Mesenchymal stem cell (in vitro differentiated cells and primary cell): ENCODE data around the gene ASB16.

ENCODE experiments used
- DNase-seq: peaks from one replicate; pipeline ENCODE4 v3.0.0-alpha.2; 2013
- H2AFZ ChIP-seq: one replicate; pipeline ENCODE4 v1.6.1; 2013; ENCODE audit warnings: low read depth, mild to moderate bottlenecking, control low read depth, inconsistent platforms, low read length, moderate library complexity
- H2AK5ac ChIP-seq: 2 replicates; pipeline ENCODE4 v1.6.1; 2013; ENCODE audit warnings: low read length, moderate library complexity, mild to moderate bottlenecking, inconsistent platforms; ENCODE audit not compliant: severe bottlenecking
- H2BK120ac ChIP-seq: one replicate; pipeline ENCODE4 v1.6.1; 2013; ENCODE audit warnings: low read depth, mild to moderate bottlenecking, inconsistent platforms, low read length, moderate library complexity
- H2BK12ac ChIP-seq, 2 experiments: one replicate each; pipeline ENCODE4 v1.6.1; 2013; ENCODE audit warnings: inconsistent platforms in 2 of 2, low read length in 2 of 2, mild to moderate bottlenecking in 2 of 2, moderate library complexity in 2 of 2, control low read depth in 1 of 2
- H2BK15ac ChIP-seq: one replicate; pipeline ENCODE4 v1.6.1; 2013; ENCODE audit warnings: mild to moderate bottlenecking, low read depth, inconsistent platforms; ENCODE audit not compliant: poor library complexity, severe bottlenecking
- H2BK5ac ChIP-seq: 2 replicates; pipeline ENCODE4 v1.6.1; 2013; ENCODE audit warnings: low read depth, mild to moderate bottlenecking, low read length, control low read depth, inconsistent platforms; ENCODE audit not compliant: poor library complexity, severe bottlenecking
- H3K14ac ChIP-seq, 2 experiments: one replicate each; pipeline ENCODE4 v1.6.1; 2013; ENCODE audit warnings: inconsistent platforms in 2 of 2, low read length in 2 of 2, control low read depth in 1 of 2, mild to moderate bottlenecking in 1 of 2, moderate library complexity in 1 of 2
- H3K18ac ChIP-seq, 2 experiments: one replicate each; pipeline ENCODE4 v1.6.1; 2013; ENCODE audit warnings: inconsistent platforms in 2 of 2, low read length in 2 of 2, control low read depth in 1 of 2, low read depth in 1 of 2, mild to moderate bottlenecking in 1 of 2
- H3K23ac ChIP-seq, 2 experiments: one replicate each; pipeline ENCODE4 v1.6.1; 2013; ENCODE audit warnings: inconsistent platforms in 2 of 2, low read length in 2 of 2, mild to moderate bottlenecking in 2 of 2, moderate library complexity in 2 of 2, control low read depth in 1 of 2
- H3K27ac ChIP-seq: 2 replicates; pipeline ENCODE4 v1.5.1; 2013; ENCODE audit warnings: mild to moderate bottlenecking, moderate library complexity, low read length, control low read depth, inconsistent platforms; ENCODE audit not compliant: poor library complexity, severe bottlenecking
- H3K27me3 ChIP-seq, 2 experiments: 2 replicates each; pipeline versions ENCODE4 v1.6.1 to v1.7.0; 2013; ENCODE audit warnings: low read length in 2 of 2, mild to moderate bottlenecking in 2 of 2, moderate library complexity in 2 of 2, control low read depth in 1 of 2, inconsistent platforms in 1 of 2; ENCODE audit not compliant: control insufficient read depth in 1 of 2, insufficient read depth in 1 of 2
- H3K36me3 ChIP-seq, 2 experiments: 2 replicates each; pipeline versions ENCODE4 v1.6.1 to v1.7.0; 2013; ENCODE audit warnings: low read length in 2 of 2, control low read depth in 1 of 2, inconsistent platforms in 1 of 2, low read depth in 1 of 2, mild to moderate bottlenecking in 1 of 2; ENCODE audit not compliant: insufficient read depth in 2 of 2, control insufficient read depth in 1 of 2
- H3K4ac ChIP-seq, 2 experiments: one replicate each; pipeline ENCODE4 v1.6.1; 2013; ENCODE audit warnings: inconsistent platforms in 2 of 2, low read length in 2 of 2, mild to moderate bottlenecking in 2 of 2, moderate library complexity in 2 of 2, control low read depth in 1 of 2, low read depth in 1 of 2
- H3K4me1 ChIP-seq: 2 replicates; pipeline ENCODE4 v1.6.1; 2013; ENCODE audit warnings: low read depth, low read length, control low read depth; ENCODE audit not compliant: control insufficient read depth, insufficient read depth
- H3K4me2 ChIP-seq: 2 replicates; pipeline ENCODE4 v1.6.1; 2013; ENCODE audit warnings: low read length, mild to moderate bottlenecking, inconsistent platforms; ENCODE audit not compliant: poor library complexity, severe bottlenecking
- H3K4me3 ChIP-seq, 2 experiments: 2 replicates each; pipeline versions ENCODE4 v1.5.1 to v1.7.0; 2013; ENCODE audit warnings: low read length in 2 of 2, mild to moderate bottlenecking in 2 of 2, control low read depth in 1 of 2, low read depth in 1 of 2; ENCODE audit not compliant: insufficient read depth in 1 of 2
- H3K79me1 ChIP-seq: replicated peaks from 2 replicates; pipeline ENCODE4 v1.6.1; 2013; ENCODE audit warnings: mild to moderate bottlenecking, control low read depth, low read length, inconsistent platforms; ENCODE audit not compliant: poor library complexity, severe bottlenecking
- H3K9ac ChIP-seq: 2 replicates; pipeline ENCODE4 v1.7.0; 2013; ENCODE audit warnings: mild to moderate bottlenecking, low read length, moderate library complexity
- H3K9me3 ChIP-seq: 2 replicates; pipeline ENCODE4 v1.7.0; 2013; ENCODE audit warnings: mild to moderate bottlenecking, low read length; ENCODE audit not compliant: control insufficient read depth
- H4K8ac ChIP-seq: one replicate; pipeline ENCODE4 v1.6.1; 2013; ENCODE audit warnings: inconsistent platforms, mild to moderate bottlenecking, low read length, moderate library complexity
- H4K91ac ChIP-seq: one replicate; pipeline ENCODE4 v1.6.1; 2013; ENCODE audit warnings: mild to moderate bottlenecking, low read length, inconsistent platforms
- WGBS: methylation state at CpG from one replicate; pipeline ENCODE4 v1.1.7; 2013; ENCODE audit warnings: mixed read lengths; 5-methylcytosine and 5-hydroxymethylcytosine counted together

Gene ASB16

DNA sequence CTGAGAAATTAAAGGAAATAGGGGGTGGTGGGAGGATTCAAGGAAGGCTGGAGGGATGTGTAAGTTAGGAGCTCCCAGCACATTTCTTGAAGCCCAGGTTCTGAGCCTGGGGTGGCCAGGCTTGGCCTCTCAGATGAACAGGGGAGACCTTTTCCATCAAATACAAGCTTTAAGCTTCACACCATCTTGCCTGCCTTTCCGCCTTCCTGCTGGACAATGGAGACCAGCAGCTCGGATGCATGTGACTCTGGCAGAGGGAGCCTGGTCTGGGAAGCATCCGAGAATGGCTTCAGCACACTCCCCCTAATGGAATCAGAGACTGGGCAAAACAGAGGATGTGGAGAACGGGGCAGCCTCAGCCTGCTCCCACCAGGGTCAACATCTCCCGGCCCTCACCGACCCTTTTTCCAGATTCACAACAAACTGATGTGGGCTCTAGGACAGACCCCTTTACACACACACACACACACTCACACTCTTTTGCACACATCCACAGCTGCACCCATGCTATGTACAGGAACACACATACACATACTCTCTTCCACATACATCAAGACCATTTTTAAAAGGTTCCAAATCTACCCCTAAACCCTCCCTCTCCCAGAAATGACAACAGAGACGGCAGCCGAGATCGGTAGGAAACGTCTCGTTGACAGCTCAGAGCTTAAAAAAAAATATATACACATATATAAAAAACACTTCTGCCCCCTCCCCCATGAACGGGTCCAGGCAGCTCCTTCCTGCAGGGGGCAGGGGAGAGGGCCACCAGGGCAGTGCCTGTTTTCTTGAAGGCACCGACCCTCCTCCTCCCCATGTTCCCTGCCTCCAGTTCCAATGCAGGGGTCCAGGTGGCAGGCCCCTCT is 35.7 kb downstream of the ASB16 start:
- Histone ChIP-seq H3K23ac (no peak overlapping the region), H3K4me2 (no peak overlapping the region), H2BK12ac (no peak overlapping the region), H2BK15ac (no peak overlapping the region), H3K4me1 (peaks cover 19% of the 10 kb centered on the region), H3K27ac (no peak overlapping the region), H3K4ac (no peak overlapping the region), H3K27me3 (no peaks in the 10 kb centered on the region), H3K4me3 (no peak overlapping the region), H3K18ac (no peak overlapping the region), H2BK5ac (no peak overlapping the region), H3K79me1 (peaks cover 17% of the 10 kb centered on the region), H4K91ac (no peak overlapping the region), H3K36me3 (peaks cover 42 to 50% of the 10 kb centered on the region in 2 experiments), H3K9me3 (no peaks in the 10 kb centered on the region), H3K9ac (peak overlapping the region; percentile 27), H2AK5ac (no peak overlapping the region), H4K8ac (no peak overlapping the region), H2AFZ (no peak overlapping the region), H3K14ac (no peak overlapping the region), H2BK120ac (no peak overlapping the region)
- 76% methylated on average over 13 of the region's 13 CpGs for WGBS
- no peak for DNase-seq

DNA sequence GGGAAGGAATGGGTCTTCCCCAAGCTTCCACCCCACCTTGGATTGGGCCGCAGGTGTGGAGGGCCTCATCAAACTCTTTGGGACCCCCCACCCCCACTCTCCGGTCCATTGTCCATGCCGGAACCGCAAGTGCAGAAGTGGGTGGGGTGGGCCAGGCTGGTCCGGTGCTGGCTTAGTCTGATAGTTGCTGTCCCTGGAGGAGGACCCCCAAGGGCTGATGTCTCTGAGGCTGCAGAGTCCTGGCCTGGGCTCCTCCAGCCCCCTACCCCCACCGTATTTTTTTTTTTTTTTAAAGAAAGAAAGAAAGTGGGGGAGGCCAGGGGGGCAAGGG is 36.3 kb downstream of the ASB16 start:
- Histone ChIP-seq H2AFZ (no peak overlapping the region), H2AK5ac (no peak overlapping the region), H3K79me1 (peaks cover 20% of the 10 kb centered on the region), H3K36me3 (peaks cover 48 to 56% of the 10 kb centered on the region in 2 experiments), H3K9me3 (no peaks in the 10 kb centered on the region), H4K8ac (no peak overlapping the region), H2BK120ac (no peak overlapping the region), H3K4ac (no peak overlapping the region), H3K9ac (no peak overlapping the region), H3K4me1 (peaks cover 22% of the 10 kb centered on the region), H4K91ac (no peak overlapping the region), H3K27me3 (no peaks in the 10 kb centered on the region), H3K4me2 (no peak overlapping the region), H2BK15ac (no peak overlapping the region), H3K23ac (no peak overlapping the region), H3K18ac (no peak overlapping the region), H2BK5ac (no peak overlapping the region), H3K4me3 (no peak overlapping the region), H3K14ac (no peak overlapping the region), H3K27ac (no peak overlapping the region), H2BK12ac (no peak overlapping the region)
- DNase-seq: no peak
- 100% methylated on average over 4 of the region's 6 CpGs for WGBS

DNA sequence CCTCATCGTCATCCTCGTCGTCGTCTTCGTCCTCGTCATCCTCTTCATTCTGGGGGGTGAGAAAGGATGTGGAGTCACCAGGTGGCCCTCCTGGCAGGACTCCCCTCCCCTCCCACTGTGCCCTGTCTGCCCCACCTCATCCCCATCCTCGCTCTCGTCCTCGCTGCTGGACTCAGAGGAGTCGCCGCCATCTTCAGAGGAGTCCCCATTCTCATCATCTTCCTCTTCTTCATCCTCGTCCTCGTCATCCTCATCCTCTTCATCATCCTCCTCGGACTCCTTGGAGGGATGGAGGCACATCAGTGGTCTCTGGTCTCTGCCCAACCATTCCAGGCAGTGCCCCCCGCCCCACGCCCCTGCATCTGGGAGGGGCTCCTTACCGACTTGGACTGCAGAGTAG is 36.8 kb downstream of the ASB16 start:
- no peak overlapping the region for H2AFZ ChIP-seq

DNA sequence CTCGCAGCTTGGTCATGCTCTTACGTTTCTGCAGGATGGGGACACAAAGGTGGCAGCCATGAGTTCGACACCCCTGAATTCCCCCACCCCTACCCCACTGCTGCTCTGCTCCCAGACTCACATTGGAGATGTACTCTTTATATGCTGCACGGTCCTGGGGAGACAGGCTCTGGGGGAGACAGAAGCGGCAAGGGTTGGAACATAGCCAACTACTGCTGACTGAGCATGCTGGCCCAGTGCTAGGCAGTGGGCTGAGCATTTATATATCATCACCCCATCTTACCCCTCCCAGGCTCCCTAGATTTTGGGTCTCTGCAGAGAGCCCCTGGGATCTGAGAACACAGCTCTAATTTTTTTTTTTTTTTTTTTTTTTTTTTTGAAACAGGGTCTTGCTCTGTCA is 37.2 kb downstream of the ASB16 start:
- no peak overlapping the region for H2BK5ac ChIP-seq
- no peak for DNase-seq

More for the DNA sequence above, 36.8 kb downstream of the ASB16 start:
- Histone ChIP-seq H3K4me1 (peaks cover 22% of the 10 kb centered on the region), H3K4me2 (no peak overlapping the region), H3K9me3 (no peaks in the 10 kb centered on the region), H3K4ac (no peak overlapping the region), H3K14ac (no peak overlapping the region), H3K79me1 (peaks cover 20% of the 10 kb centered on the region), H3K36me3 (peaks cover 49 to 61% of the 10 kb centered on the region in 2 experiments), H2BK15ac (no peak overlapping the region), H3K18ac (no peak overlapping the region), H3K9ac (no peak overlapping the region), H3K27ac (no peak overlapping the region), H4K8ac (no peak overlapping the region), H3K4me3 (no peak overlapping the region), H2BK12ac (no peak overlapping the region), H3K23ac (no peak overlapping the region), H4K91ac (no peak overlapping the region), H2BK120ac (no peak overlapping the region), H3K27me3 (no peaks in the 10 kb centered on the region), H2BK5ac (no peak overlapping the region), H2AK5ac (no peak overlapping the region)
- no peak for DNase-seq
- WGBS: 97% methylated on average over 17 of the region's 17 CpGs

More for the DNA sequence above, 37.2 kb downstream of the ASB16 start:
- Histone ChIP-seq H3K27me3 (no peaks in the 10 kb centered on the region), H2AK5ac (no peak overlapping the region), H3K79me1 (peaks cover 23% of the 10 kb centered on the region), H3K4me3 (no peak overlapping the region), H3K9ac (no peak overlapping the region), H2BK15ac (no peak overlapping the region), H3K14ac (no peak overlapping the region), H2AFZ (no peak overlapping the region), H3K4me1 (peaks cover 22% of the 10 kb centered on the region), H3K36me3 (peaks cover 49 to 65% of the 10 kb centered on the region in 2 experiments), H4K91ac (no peak overlapping the region), H3K4ac (no peak overlapping the region), H2BK12ac (no peak overlapping the region), H3K9me3 (no peaks in the 10 kb centered on the region), H3K4me2 (no peak overlapping the region), H4K8ac (no peak overlapping the region), H2BK120ac (no peak overlapping the region), H3K27ac (no peak overlapping the region), H3K23ac (no peak overlapping the region), H3K18ac (no peak overlapping the region)
- WGBS: 100% methylated on average over 5 of the region's 5 CpGs
